Stomach (tissue), 9 donors: ENCODE measurements around the gene ADAMTS13. TPM values are rescaled to one million over a fixed set of nuclear protein-coding genes. Genes with fewer than 3 reads are reported as not detected.

Experiments
- DNase-seq, 2 donors: peaks; one replicate each; pipeline versions ENCODE4 v3.0.0 to v3.0.0-alpha.2; 2013 to 2019
- H3K27ac ChIP-seq, 5 donors: fragments of 200-600 bp in 4 of 5; sonication (generic) in 4 of 5; one replicate each; pipeline ENCODE4 v1.5.1; 2013 to 2019; ENCODE audit warnings: mild to moderate bottlenecking in 1 of 5, moderate library complexity in 1 of 5
- H3K27me3 ChIP-seq, 3 donors: fragments of 200-600 bp; sonication (generic); one replicate each; pipeline ENCODE4 v1.5.1; 2017 to 2019; ENCODE audit warnings: mixed run types in 1 of 3
- H3K36me3 ChIP-seq, 4 donors: fragments of 200-600 bp; sonication (generic); 1 replicate in 3 of 4; 2 replicates in 1 of 4; pipeline ENCODE4 v1.5.1; 2016 to 2019
- H3K4me1 ChIP-seq, 4 donors: fragments of 200-600 bp; sonication (generic); one replicate each; pipeline ENCODE4 v1.5.1; 2016 to 2019
- H3K4me3 ChIP-seq, 4 donors: fragments of 200-600 bp; sonication (generic) in 3 of 4; one replicate each; pipeline ENCODE4 v1.5.1; 2016 to 2019; ENCODE audit warnings: mild to moderate bottlenecking in 1 of 4
- H3K9me3 ChIP-seq, 4 donors: fragments of 200-600 bp; sonication (generic); one replicate each; pipeline ENCODE4 v1.5.1; 2016 to 2019
- CTCF ChIP-seq, 7 experiments: fragments of 450-650 bp in 4 of 7; fragments of 200-600 bp in 3 of 7; sonication (generic) in 3 of 7; IDR thresholded peaks; one replicate each; pipeline ENCODE4 v1.5.1; 2016 to 2019; ENCODE audit warnings: antibody characterized with exemption in 7 of 7, control low read depth in 2 of 7, mild to moderate bottlenecking in 1 of 7
- EP300 ChIP-seq: sonication (generic); formaldehyde crosslinking; IDR thresholded peaks from one replicate; pipeline ENCODE4 v1.6.1; 2017; ENCODE audit warnings: antibody characterized with exemption
- POLR2A ChIP-seq, 4 donors: fragments of 450-650 bp; IDR thresholded peaks; one replicate each; pipeline ENCODE4 v1.6.1; 2016; ENCODE audit warnings: antibody characterized with exemption in 4 of 4, control low read depth in 2 of 4, mild to moderate bottlenecking in 1 of 4, moderate library complexity in 1 of 4
- POLR2AphosphoS5 ChIP-seq, 3 donors: sonication (generic); formaldehyde crosslinking; IDR thresholded peaks; one replicate each; pipeline ENCODE4 v1.6.1; 2016; ENCODE audit warnings: antibody characterized with exemption in 3 of 3
- WGBS, 5 donors: extraction: QIAGEN DNeasy Blood & Tissue Kit in 3 of 5; methylation state at CpG; one replicate each; pipeline versions ENCODE4 v1.1.5 to v1.1.7; 2013 to 2018; 5-methylcytosine and 5-hydroxymethylcytosine counted together
- intact Hi-C: fragments of 100-400 bp; cut with DNase I; formaldehyde crosslinking; loops from one replicate; pipeline ENCODE4 v1.15.1; 2023; ENCODE audit warnings: low total_unique reads
- polyA plus RNA-seq, 3 donors: library from polyadenylated mRNA; stranded (reverse); fragments of 200-250 nt; gene quantifications; one replicate each; pipeline ENCODE4 v1.2.3, GENCODE V29; 2013
- total RNA-seq, 5 donors: library from RNA; depleted of rRNA; stranded (reverse); fragments of >200 nt; gene quantifications; one replicate each; pipeline versions ENCODE4 v1.1.0 to v1.2.3, GENCODE V29; 2014 to 2016
- donor health status: healthy with polysubstance abuse.
- donor health status: Bipolar disorder and iron deficiency.
- donor health status: healthy.

Gene ADAMTS13
- total and polyA plus RNA-seq, 8 donors: 4.6 to 19.6 (median 7.5) TPM; not detected in 1

- intact Hi-C loops: no loop called here
- TF ChIP-seq CTCF (IDR thresholded peaks at IDR 0.05) (no peak), POLR2A (IDR thresholded peaks at IDR 0.05) (no peak), POLR2AphosphoS5 (IDR thresholded peaks at IDR 0.05) (no peak), EP300 (no peak)
- peaks cover 2 to 36% (median 17%) of the 10 kb centered on the region in 4 donors for H3K36me3 ChIP-seq
- no peaks in the 10 kb centered on the region for H3K27me3 ChIP-seq
- peaks cover 32 to 48% (median 36%) of the 10 kb centered on the region in 4 donors for H3K4me1 ChIP-seq
- DNase-seq: no peak
- 89 to 91% (median 91%) methylated on average over 19 to 20 of the region's 20 CpGs; no CpG with 5 or more reads in 1 of the 5 donors for WGBS, 5 donors
- H3K27ac ChIP-seq: no peak overlapping the region
- no peaks in the 10 kb centered on the region for H3K9me3 ChIP-seq
- no peak overlapping the region for H3K4me3 ChIP-seq
These were observed 51.6 kb downstream of the ADAMTS13 start for GRCh38 chr9:133473743-133474142.

- H3K4me1 ChIP-seq: peaks cover 34 to 48% (median 40%) of the 10 kb centered on the region in 4 donors
- intact Hi-C loops: no loop called here
- H3K27me3 ChIP-seq: peaks cover 0 to 1% (median 0%) of the 10 kb centered on the region in 3 donors
- no peak overlapping the region for H3K4me3 ChIP-seq
- no peak for DNase-seq
- peaks cover 0 to 31% (median 12%) of the 10 kb centered on the region in 4 donors for H3K36me3 ChIP-seq
- no peaks in the 10 kb centered on the region for H3K9me3 ChIP-seq
- TF ChIP-seq POLR2A (IDR thresholded peaks at IDR 0.05) (no peak), EP300 (no peak), POLR2AphosphoS5 (IDR thresholded peaks at IDR 0.05) (no peak), CTCF (IDR thresholded peaks at IDR 0.05) (no peak)
- 53 to 70% (median 66%) methylated on average over 1 to 5 of the region's 5 CpGs for WGBS, 5 donors
- no peak overlapping the region for H3K27ac ChIP-seq
These were observed 52.0 kb downstream of the ADAMTS13 start for GRCh38 chr9:133474215-133474614.

- H3K4me1 ChIP-seq: peaks cover 33 to 48% (median 40%) of the 10 kb centered on the region in 4 donors
- H3K9me3 ChIP-seq: no peaks in the 10 kb centered on the region
- H3K36me3 ChIP-seq: peaks cover 0 to 25% (median 10%) of the 10 kb centered on the region in 4 donors
- intact Hi-C loops: no loop called here
- WGBS, 5 donors: 74 to 88% (median 86%) methylated on average over 14 to 20 of the region's 20 CpGs
- DNase-seq: no peak
- H3K27me3 ChIP-seq: peaks cover 0 to 7% (median 0%) of the 10 kb centered on the region in 3 donors
- no peak overlapping the region for H3K4me3 ChIP-seq
- TF ChIP-seq POLR2A (IDR thresholded peaks at IDR 0.05): no peak
- TF ChIP-seq EP300: no peak
- TF ChIP-seq POLR2AphosphoS5 (IDR thresholded peaks at IDR 0.05): no peak
- TF ChIP-seq CTCF (IDR thresholded peaks at IDR 0.05): no peak
- no peak overlapping the region for H3K27ac ChIP-seq
These were observed 52.7 kb downstream of the ADAMTS13 start for GRCh38 chr9:133474853-133475252.

- no peak for DNase-seq
- 86 to 90% (median 89%) methylated on average over 20 to 27 of the region's 27 CpGs for WGBS, 5 donors
- Histone ChIP-seq H3K27ac (no peak overlapping the region), H3K4me3 (no peak overlapping the region), H3K9me3 (no peaks in the 10 kb centered on the region), H3K27me3 (peaks cover 0 to 7% (median 0%) of the 10 kb centered on the region in 3 donors), H3K36me3 (peaks cover 0 to 23% (median 10%) of the 10 kb centered on the region in 4 donors), H3K4me1 (peaks cover 27 to 42% (median 36%) of the 10 kb centered on the region in 4 donors)
- TF ChIP-seq POLR2A (IDR thresholded peaks at IDR 0.05): no peak
- no peak for TF ChIP-seq EP300
- no peak for TF ChIP-seq CTCF (IDR thresholded peaks at IDR 0.05)
- no peak for TF ChIP-seq POLR2AphosphoS5 (IDR thresholded peaks at IDR 0.05)
- intact Hi-C loops: no loop called here
These were observed 53.3 kb downstream of the ADAMTS13 start for GRCh38 chr9:133475292-133476012.
